Fibroblast of skin of abdomen (primary cell): ENCODE results near the gene RASSF7.

Experiments
- DNase-seq: peaks from one replicate; pipeline ENCODE4 v3.0.0-alpha.2; 2013

RASSF7 gene

GRCh38 chr11:586376-587316 is 25.9 kb downstream of the RASSF7 start:
- no peak for DNase-seq

- DNase-seq: no peak
Measured at GRCh38 chr11:587546-587945, 26.8 kb downstream of the RASSF7 start.

- DNase-seq: no peak
Measured at GRCh38 chr11:587978-588380, 27.2 kb downstream of the RASSF7 start.

- no peak for DNase-seq
Measured at GRCh38 chr11:589798-590197, 29.0 kb downstream of the RASSF7 start.

GRCh38 chr11:590997-591396 is 30.2 kb downstream of the RASSF7 start:
- DNase-seq: no peak

GRCh38 chr11:592501-592900 is 31.7 kb downstream of the RASSF7 start:
- no peak for DNase-seq

GRCh38 chr11:592918-593317 is 32.1 kb downstream of the RASSF7 start:
- no peak for DNase-seq

- DNase-seq: no peak
Measured at GRCh38 chr11:593347-593746, 32.6 kb downstream of the RASSF7 start.

- DNase-seq: no peak
Measured at GRCh38 chr11:595400-595799, 34.6 kb downstream of the RASSF7 start.

- no peak for DNase-seq
Measured at GRCh38 chr11:596374-596773, 35.6 kb downstream of the RASSF7 start.

- DNase-seq: no peak
Measured at GRCh38 chr11:597166-597725, 36.5 kb downstream of the RASSF7 start.

- no peak for DNase-seq
Measured at GRCh38 chr11:598005-598680, 37.4 kb downstream of the RASSF7 start.

GRCh38 chr11:601573-602245 is 40.9 kb downstream of the RASSF7 start:
- DNase-seq: no peak

- DNase-seq: no peak
Measured at GRCh38 chr11:603154-603553, 42.4 kb downstream of the RASSF7 start.

- DNase-seq: no peak
Measured at GRCh38 chr11:605286-606129, 44.7 kb downstream of the RASSF7 start.

GRCh38 chr11:606245-606644 is 45.5 kb downstream of the RASSF7 start:
- DNase-seq: no peak

GRCh38 chr11:607020-607780 is 46.4 kb downstream of the RASSF7 start:
- DNase-seq: no peak

GRCh38 chr11:607971-608659 is 47.3 kb downstream of the RASSF7 start:
- no peak for DNase-seq

- DNase-seq: no peak
Measured at GRCh38 chr11:608791-609251, 48.1 kb downstream of the RASSF7 start.

- no peak for DNase-seq
Measured at GRCh38 chr11:609341-609811, 48.6 kb downstream of the RASSF7 start.
